IMR-90 (cell line): ENCODE results near the gene ODAD2. TPM values are rescaled to one million over a fixed set of nuclear protein-coding genes. Genes with fewer than 3 reads are reported as not detected.

Source experiments
- ATAC-seq: fragments of 200-7000 bp; cut with Tn5 transposase; 2 replicates; pipeline ENCODE4 v1.9.1; 2020; ENCODE audit warnings: low read depth, mild to moderate bottlenecking, moderate library complexity
- BruUV-seq: library from RNA; stranded (reverse); fragments of 400-500 nt; replicated peaks from 2 replicates; lab custom pipeline; 2021; lab: Mats Ljungman, UMichigan
- CTCF ChIA-PET: fragments of 300-600 bp; formaldehyde crosslinking; extraction: SDS; loops from one replicate; lab custom pipeline; 2021; ENCODE audit warnings: antibody characterized with exemption; lab: Yijun Ruan, JAX
- POLR2A ChIA-PET: fragments of 300-600 bp; sonication (Branson Sonifier 250); formaldehyde crosslinking; loops from one replicate; lab custom pipeline; 2022; ENCODE audit warnings: antibody characterized with exemption; ENCODE audit not compliant: unreplicated experiment; lab: Charles Lee
- DNase-seq: peaks from one replicate; pipeline ENCODE4 v3.0.0; 2013
- H2AFZ ChIP-seq: replicated peaks from 2 replicates; pipeline ENCODE3; 2013; ENCODE audit warnings: low read length, mild to moderate bottlenecking; ENCODE audit not compliant: poor library complexity
- H2AK5ac ChIP-seq: 2 replicates; pipeline ENCODE4 v1.6.1; 2013; ENCODE audit warnings: low read depth, low read length, inconsistent platforms
- H2AK9ac ChIP-seq: replicated peaks from 2 replicates; pipeline ENCODE3; 2013; ENCODE audit warnings: mild to moderate bottlenecking, low read depth, low read length, moderate library complexity; ENCODE audit not compliant: poor library complexity
- H2BK120ac ChIP-seq: 2 replicates; pipeline ENCODE4 v1.6.1; 2013; ENCODE audit warnings: low read depth, low read length, inconsistent platforms
- H2BK15ac ChIP-seq: 3 replicates; pipeline ENCODE4 v1.6.1; 2013; ENCODE audit warnings: low read depth, low read length, inconsistent platforms
- H2BK20ac ChIP-seq: 2 replicates; pipeline ENCODE4 v1.6.1; 2013; ENCODE audit warnings: low read depth, mild to moderate bottlenecking, inconsistent platforms, low read length, moderate library complexity
- H2BK5ac ChIP-seq: 2 replicates; pipeline ENCODE4 v1.6.1; 2013; ENCODE audit warnings: mild to moderate bottlenecking, low read depth, low read length, inconsistent platforms; ENCODE audit not compliant: poor library complexity, severe bottlenecking
- H3K14ac ChIP-seq: replicated peaks from 2 replicates; pipeline ENCODE4 v1.6.1; 2013; ENCODE audit warnings: low read depth, low read length, inconsistent platforms
- H3K18ac ChIP-seq: 2 replicates; pipeline ENCODE4 v1.6.1; 2013; ENCODE audit warnings: low read depth, low read length, control low read depth
- H3K23ac ChIP-seq: 2 replicates; pipeline ENCODE4 v1.6.1; 2013; ENCODE audit warnings: low read depth, low read length, inconsistent platforms
- H3K27ac ChIP-seq: 2 replicates; pipeline ENCODE4 v1.5.1; 2013; ENCODE audit warnings: mild to moderate bottlenecking, control low read depth, low read length; ENCODE audit not compliant: insufficient read depth
- H3K27me3 ChIP-seq: 2 replicates; pipeline ENCODE4 v1.6.1; 2013; ENCODE audit warnings: low read length; ENCODE audit not compliant: control insufficient read depth, insufficient read depth
- H3K36me3 ChIP-seq: 2 replicates; pipeline ENCODE4 v1.6.1; 2013; ENCODE audit warnings: low read length, mixed read lengths; ENCODE audit not compliant: control insufficient read depth, insufficient read depth
- H3K4ac ChIP-seq: 2 replicates; pipeline ENCODE4 v1.6.1; 2013; ENCODE audit warnings: low read depth, low read length, inconsistent platforms
- H3K4me1 ChIP-seq: 2 replicates; pipeline ENCODE4 v1.6.1; 2013; ENCODE audit warnings: low read length, mixed read lengths; ENCODE audit not compliant: control insufficient read depth, insufficient read depth
- H3K4me2 ChIP-seq: 2 replicates; pipeline ENCODE4 v1.6.1; 2013; ENCODE audit warnings: low read depth, mild to moderate bottlenecking, control low read depth, low read length, moderate library complexity
- H3K4me3 ChIP-seq: 2 replicates; pipeline ENCODE4 v1.5.1; 2013; ENCODE audit warnings: low read depth, mild to moderate bottlenecking, control low read depth, low read length, moderate library complexity; ENCODE audit not compliant: insufficient read depth
- H3K56ac ChIP-seq: 2 replicates; pipeline ENCODE4 v1.6.1; 2013; ENCODE audit warnings: low read length, inconsistent platforms; ENCODE audit not compliant: insufficient read depth; ENCODE audit errors: extremely low read depth
- H3K79me1 ChIP-seq, 2 experiments: 2 replicates each; pipeline ENCODE4 v1.6.1; 2013; ENCODE audit warnings: low read length in 2 of 2, inconsistent platforms in 1 of 2, low read depth in 1 of 2
- H3K9ac ChIP-seq: 2 replicates; pipeline ENCODE4 v1.6.1; 2013; ENCODE audit warnings: low read depth, low read length, control low read depth
- H3K9me1 ChIP-seq: 2 replicates; pipeline ENCODE4 v1.6.1; 2013; ENCODE audit warnings: low read length, inconsistent platforms; ENCODE audit not compliant: insufficient read depth
- H3K9me3 ChIP-seq: 2 replicates; pipeline ENCODE4 v1.6.1; 2013; ENCODE audit warnings: low read length; ENCODE audit not compliant: control insufficient read depth, insufficient read depth
- H4K20me1 ChIP-seq: 2 replicates; pipeline ENCODE4 v1.6.1; 2013; ENCODE audit warnings: low read length, inconsistent platforms; ENCODE audit not compliant: insufficient read depth
- H4K5ac ChIP-seq: 2 replicates; pipeline ENCODE4 v1.6.1; 2013; ENCODE audit warnings: mild to moderate bottlenecking, low read depth, low read length, control low read depth
- H4K8ac ChIP-seq, 2 experiments: 2 replicates each; pipeline ENCODE4 v1.6.1; 2013; ENCODE audit warnings: low read depth in 2 of 2, low read length in 2 of 2, control low read depth in 1 of 2, inconsistent platforms in 1 of 2
- H4K91ac ChIP-seq: 2 replicates; pipeline ENCODE4 v1.6.1; 2013; ENCODE audit warnings: low read depth, low read length, inconsistent platforms; ENCODE audit not compliant: insufficient read depth
- BHLHE40 ChIP-seq: fragments of 150-350 bp; IDR thresholded peaks from 2 replicates; pipeline ENCODE4 v1.6.1; 2016; ENCODE audit warnings: mild to moderate bottlenecking, low read depth, low read length
- CEBPB ChIP-seq: IDR thresholded peaks from 2 replicates; pipeline ENCODE4 v1.6.1; 2012; ENCODE audit warnings: low read depth, low read length, improper control_type of control experiment
- CHD1 ChIP-seq: IDR thresholded peaks from 2 replicates; pipeline ENCODE4 v1.6.1; 2012; ENCODE audit warnings: low read depth, low read length, improper control_type of control experiment
- FOS ChIP-seq: fragments of 150-350 bp; IDR thresholded peaks from 2 replicates; pipeline ENCODE4 v1.6.1; 2016; ENCODE audit warnings: low read depth, low read length
- MAFK ChIP-seq: IDR thresholded peaks from 2 replicates; pipeline ENCODE4 v1.6.1; 2012; ENCODE audit warnings: low read depth, low read length, improper control_type of control experiment
- MAZ ChIP-seq: IDR thresholded peaks from 2 replicates; pipeline ENCODE4 v1.6.1; 2012; ENCODE audit warnings: low read depth, mild to moderate bottlenecking, low read length, improper control_type of control experiment, moderate library complexity, borderline replicate concordance
- MXI1 ChIP-seq: IDR thresholded peaks from 2 replicates; pipeline ENCODE4 v1.6.1; 2012; ENCODE audit warnings: low read depth, mild to moderate bottlenecking, low read length, moderate library complexity, borderline replicate concordance
- NFE2L2 ChIP-seq: fragments of 150-350 bp; IDR thresholded peaks from 2 replicates; pipeline ENCODE4 v1.6.1; 2016; ENCODE audit warnings: low read depth, mild to moderate bottlenecking, low read length
- POLR2A ChIP-seq: IDR thresholded peaks from 2 replicates; pipeline ENCODE4 v1.6.1; 2012; ENCODE audit warnings: mild to moderate bottlenecking, low read depth, low read length
- RAD21 ChIP-seq: IDR thresholded peaks from 2 replicates; pipeline ENCODE4 v1.6.1; 2012; ENCODE audit warnings: low read length, improper control_type of control experiment
- RCOR1 ChIP-seq: IDR thresholded peaks from 2 replicates; pipeline ENCODE4 v1.6.1; 2012; ENCODE audit warnings: mild to moderate bottlenecking, low read length, improper control_type of control experiment; ENCODE audit not compliant: insufficient replicate concordance
- RFX5 ChIP-seq: IDR thresholded peaks from 2 replicates; pipeline ENCODE4 v1.8.0; 2012; ENCODE audit warnings: low read depth, mild to moderate bottlenecking, low read length, moderate library complexity
- SMC3 ChIP-seq: fragments of 150-350 bp; IDR thresholded peaks from 2 replicates; pipeline ENCODE4 v1.6.1; 2016; ENCODE audit warnings: low read depth, mild to moderate bottlenecking, antibody characterized with exemption, low read length, moderate library complexity
- WGBS, 2 experiments: methylation state at CpG; one replicate each; pipeline versions ENCODE4 v1.1.5 to v1.1.7; 2013; ENCODE audit warnings: missing lambda C conversion rate in 2 of 2; ENCODE audit not compliant: insufficient read length in 1 of 2; ENCODE audit errors: extremely low coverage in 2 of 2; 5-methylcytosine and 5-hydroxymethylcytosine counted together
- dilution Hi-C: fragments of 300-500 bp; cut with HindIII; formaldehyde crosslinking; loops from one replicate; pipeline ENCODE4 v1.14.3; 2018; ENCODE audit warnings: low sequenced_read_pairs; ENCODE audit not compliant: unreplicated experiment
- in situ Hi-C: fragments of 300-500 bp; cut with MboI; formaldehyde crosslinking; loops from 3 replicates; pipeline ENCODE4 v1.14.3; 2019; ENCODE audit warnings: low sequenced_read_pairs, inconsistent platforms, mixed read lengths
- intact Hi-C: fragments of 100-400 bp; cut with micrococcal nuclease; formaldehyde crosslinking; loops from 2 replicates; pipeline ENCODE4 v1.10.0; 2022
- polyA plus RNA-seq, 3 experiments: library from polyadenylated mRNA; depleted of rRNA; stranded (reverse); fragments of >200 nt; gene quantifications; 2 replicates each; pipeline ENCODE4 v1.2.3, GENCODE V29; 2012; ENCODE audit warnings: low replicate concordance in 1 of 3
- total RNA-seq: library from RNA; depleted of rRNA; stranded (reverse); fragments of >200 nt; gene quantifications from 2 replicates; pipeline ENCODE4 v1.2.3, GENCODE V29; 2012
- TF ChIP-seq, protein P1 (sequence below): conservative IDR thresholded peaks from 2 replicates; pipeline ENCODE4 v1.5.1; 2012; ENCODE audit warnings: mild to moderate bottlenecking, low read depth, low read length, improper control_type of control experiment
- TF ChIP-seq, protein P2 (sequence below): fragments of 150-350 bp; IDR thresholded peaks from 2 replicates; pipeline ENCODE4 v1.6.1; 2016; ENCODE audit warnings: low read depth, mild to moderate bottlenecking, low read length, moderate library complexity, borderline replicate concordance
- TF ChIP-seq, protein P3 (sequence below): fragments of 150-350 bp; IDR thresholded peaks from 2 replicates; pipeline ENCODE4 v1.6.1; 2017; ENCODE audit warnings: mild to moderate bottlenecking, antibody characterized with exemption, low read length, low read depth

Gene ODAD2
- total and polyA plus RNA-seq, 2 of the 4 experiments (the other 2 are of a cell fraction): 0.53 to 0.72 TPM

DNA sequence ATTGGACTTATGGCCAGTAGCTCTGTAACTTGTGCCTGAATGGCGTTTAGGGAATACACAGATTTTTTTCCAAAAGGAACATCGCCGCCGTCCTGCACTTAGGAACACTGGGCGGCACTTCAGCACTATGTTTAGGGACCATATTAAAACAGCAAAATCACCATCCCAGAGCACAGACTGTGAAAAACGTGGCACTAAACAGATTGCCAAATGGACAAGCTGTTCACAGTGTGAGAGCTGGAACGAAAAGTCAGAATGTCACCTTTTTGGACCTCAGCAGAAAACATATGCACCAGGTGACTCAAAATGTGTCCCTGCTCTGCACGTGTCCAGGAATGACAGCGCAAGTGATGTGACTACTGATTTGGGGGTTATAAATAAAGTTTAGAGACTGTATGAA, 87.9 kb downstream of the ODAD2 start:
- intact Hi-C loops (no loop called here), in situ Hi-C loops (no loop called here), dilution Hi-C loops (no loop called here)
- ATAC-seq (no peak), DNase-seq (no peak)
- Histone ChIP-seq H3K9me1 (no peaks in the 10 kb centered on the region), H4K20me1 (no peaks in the 10 kb centered on the region), H3K9me3 (no peaks in the 10 kb centered on the region), H3K4me2 (no peak overlapping the region), H3K4me3 (no peak overlapping the region), H3K27me3 (no peaks in the 10 kb centered on the region), H3K14ac (no peak overlapping the region), H3K56ac (no peak overlapping the region), H3K4ac (no peak overlapping the region), H3K79me1 (no peaks in the 10 kb centered on the region), H2BK15ac (no peak overlapping the region), H2BK20ac (no peak overlapping the region), H4K91ac (no peak overlapping the region), H4K5ac (no peak overlapping the region), H2AK9ac (no peak overlapping the region), H4K8ac (no peak overlapping the region), H3K9ac (no peak overlapping the region), H2AFZ (no peak overlapping the region), H3K23ac (no peak overlapping the region), H3K36me3 (no peaks in the 10 kb centered on the region), H2BK5ac (no peak overlapping the region), H3K27ac (no peak overlapping the region), H3K4me1 (no peaks in the 10 kb centered on the region), H3K18ac (no peak overlapping the region), H2AK5ac (no peak overlapping the region), H2BK120ac (no peak overlapping the region)
- TF ChIP-seq RFX5 (no peak), CHD1 (no peak), CEBPB (no peak), POLR2A (no peak), FOS (no peak), MAZ (no peak), RAD21 (no peak), MXI1 (no peak), SMC3 (no peak), MAFK (no peak), BHLHE40 (no peak), RCOR1 (no peak), NFE2L2 (no peak)
- TF ChIP-seq, protein P1, sequence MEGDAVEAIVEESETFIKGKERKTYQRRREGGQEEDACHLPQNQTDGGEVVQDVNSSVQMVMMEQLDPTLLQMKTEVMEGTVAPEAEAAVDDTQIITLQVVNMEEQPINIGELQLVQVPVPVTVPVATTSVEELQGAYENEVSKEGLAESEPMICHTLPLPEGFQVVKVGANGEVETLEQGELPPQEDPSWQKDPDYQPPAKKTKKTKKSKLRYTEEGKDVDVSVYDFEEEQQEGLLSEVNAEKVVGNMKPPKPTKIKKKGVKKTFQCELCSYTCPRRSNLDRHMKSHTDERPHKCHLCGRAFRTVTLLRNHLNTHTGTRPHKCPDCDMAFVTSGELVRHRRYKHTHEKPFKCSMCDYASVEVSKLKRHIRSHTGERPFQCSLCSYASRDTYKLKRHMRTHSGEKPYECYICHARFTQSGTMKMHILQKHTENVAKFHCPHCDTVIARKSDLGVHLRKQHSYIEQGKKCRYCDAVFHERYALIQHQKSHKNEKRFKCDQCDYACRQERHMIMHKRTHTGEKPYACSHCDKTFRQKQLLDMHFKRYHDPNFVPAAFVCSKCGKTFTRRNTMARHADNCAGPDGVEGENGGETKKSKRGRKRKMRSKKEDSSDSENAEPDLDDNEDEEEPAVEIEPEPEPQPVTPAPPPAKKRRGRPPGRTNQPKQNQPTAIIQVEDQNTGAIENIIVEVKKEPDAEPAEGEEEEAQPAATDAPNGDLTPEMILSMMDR: no peak
- TF ChIP-seq, protein P2, sequence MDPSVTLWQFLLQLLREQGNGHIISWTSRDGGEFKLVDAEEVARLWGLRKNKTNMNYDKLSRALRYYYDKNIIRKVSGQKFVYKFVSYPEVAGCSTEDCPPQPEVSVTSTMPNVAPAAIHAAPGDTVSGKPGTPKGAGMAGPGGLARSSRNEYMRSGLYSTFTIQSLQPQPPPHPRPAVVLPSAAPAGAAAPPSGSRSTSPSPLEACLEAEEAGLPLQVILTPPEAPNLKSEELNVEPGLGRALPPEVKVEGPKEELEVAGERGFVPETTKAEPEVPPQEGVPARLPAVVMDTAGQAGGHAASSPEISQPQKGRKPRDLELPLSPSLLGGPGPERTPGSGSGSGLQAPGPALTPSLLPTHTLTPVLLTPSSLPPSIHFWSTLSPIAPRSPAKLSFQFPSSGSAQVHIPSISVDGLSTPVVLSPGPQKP: no peak
- TF ChIP-seq, protein P3, sequence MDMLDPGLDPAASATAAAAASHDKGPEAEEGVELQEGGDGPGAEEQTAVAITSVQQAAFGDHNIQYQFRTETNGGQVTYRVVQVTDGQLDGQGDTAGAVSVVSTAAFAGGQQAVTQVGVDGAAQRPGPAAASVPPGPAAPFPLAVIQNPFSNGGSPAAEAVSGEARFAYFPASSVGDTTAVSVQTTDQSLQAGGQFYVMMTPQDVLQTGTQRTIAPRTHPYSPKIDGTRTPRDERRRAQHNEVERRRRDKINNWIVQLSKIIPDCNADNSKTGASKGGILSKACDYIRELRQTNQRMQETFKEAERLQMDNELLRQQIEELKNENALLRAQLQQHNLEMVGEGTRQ: no peak
- POLR2A ChIA-PET: interaction anchor here (0.5 kb wide), 1 partner anchor 9 kb away, joined by 3 read pairs; no protein-coding TSS in a partner anchor
- CTCF ChIA-PET: no interaction called here
- WGBS, 2 experiments: 24% methylated on average over 4 of the region's 9 CpGs; no CpG with 5 or more reads in 1 of the 2 experiments
- no TSS peak for BruUV-seq
